Esophagus muscularis mucosa (tissue), 4 donors: ENCODE data around the gene RGSL1. TPM values are rescaled to one million over a fixed set of nuclear protein-coding genes. Genes with fewer than 3 reads are reported as not detected.

ENCODE experiments used
- DNase-seq: peaks from one replicate; pipeline ENCODE4 v3.0.0-alpha.2; 2017; ENCODE audit errors: extremely low spot score
- H3K27ac ChIP-seq, 4 donors: fragments of 200-600 bp; sonication (generic); replicated peaks in 1 of 4; 1 replicate in 3 of 4; 2 replicates in 1 of 4; pipeline ENCODE4 v1.5.1; 2016 to 2019; ENCODE audit warnings: mild to moderate bottlenecking in 1 of 4
- H3K27me3 ChIP-seq, 4 donors: fragments of 200-600 bp; sonication (generic); one replicate each; pipeline versions ENCODE4 v1.5.1 to v1.6.0; 2016 to 2019
- H3K36me3 ChIP-seq, 4 donors: fragments of 200-600 bp; sonication (generic); one replicate each; pipeline ENCODE4 v1.5.1; 2016 to 2019
- H3K4me1 ChIP-seq, 4 donors: fragments of 200-600 bp; sonication (generic); one replicate each; pipeline ENCODE4 v1.5.1; 2016 to 2019
- H3K4me3 ChIP-seq, 4 donors: fragments of 200-600 bp; sonication (generic); 1 replicate in 2 of 4; 2 replicates in 2 of 4; pipeline ENCODE4 v1.5.1; 2016 to 2019; ENCODE audit warnings: mild to moderate bottlenecking in 4 of 4, moderate library complexity in 1 of 4
- H3K9me3 ChIP-seq, 4 donors: fragments of 200-600 bp; sonication (generic); 1 replicate in 3 of 4; 2 replicates in 1 of 4; pipeline ENCODE4 v1.5.1; 2016 to 2019
- CTCF ChIP-seq, 3 experiments: fragments of 200-600 bp in 2 of 3; fragments of 450-650 bp in 1 of 3; sonication (generic) in 2 of 3; IDR thresholded peaks; one replicate each; pipeline ENCODE4 v1.5.1; 2017 to 2019; ENCODE audit warnings: antibody characterized with exemption in 3 of 3, mild to moderate bottlenecking in 2 of 3, moderate library complexity in 1 of 3
- EP300 ChIP-seq: sonication (generic); formaldehyde crosslinking; IDR thresholded peaks from one replicate; pipeline ENCODE4 v1.6.1; 2017; ENCODE audit warnings: antibody characterized with exemption
- POLR2A ChIP-seq: fragments of 450-650 bp; IDR thresholded peaks from one replicate; pipeline ENCODE4 v1.6.1; 2017; ENCODE audit warnings: antibody characterized with exemption, moderate library complexity, mild to moderate bottlenecking, low read depth
- POLR2AphosphoS5 ChIP-seq, 2 donors: sonication (generic); formaldehyde crosslinking; IDR thresholded peaks; one replicate each; pipeline ENCODE4 v1.6.1; 2017; ENCODE audit warnings: antibody characterized with exemption in 2 of 2
- WGBS: methylation state at CpG from one replicate; pipeline ENCODE4 v1.1.5; 2018; 5-methylcytosine and 5-hydroxymethylcytosine counted together
- intact Hi-C: fragments of 100-400 bp; cut with DNase I; formaldehyde crosslinking; loops from one replicate; pipeline ENCODE4 v1.15.1; 2023
- total RNA-seq, 4 donors: library from RNA; depleted of rRNA; stranded (reverse); fragments of >200 nt; gene quantifications; one replicate each; pipeline versions ENCODE4 v1.1.0 to v1.2.1, GENCODE V29; 2016

Gene RGSL1
- total RNA-seq, 4 donors from 2014 or later = not detected

- Histone ChIP-seq H3K4me3 (no peak overlapping the region), H3K27me3 (peaks cover 0 to 4% (median 0%) of the 10 kb centered on the region in 4 donors), H3K9me3 (no peaks in the 10 kb centered on the region), H3K36me3 (no peaks in the 10 kb centered on the region), H3K27ac (no peak overlapping the region), H3K4me1 (no peaks in the 10 kb centered on the region)
- no peak for DNase-seq
- TF ChIP-seq POLR2AphosphoS5 (IDR thresholded peaks at IDR 0.05) (no peak), CTCF (IDR thresholded peaks at IDR 0.05) (no peak), POLR2A (no peak), EP300 (no peak)
- 85% methylated on average over 1 of the region's 1 CpG for WGBS
- intact Hi-C loops = loop anchor here (10.0 kb wide), 1 partner anchor 337 kb away; the partner anchor contains the start of gene NPL
Measured at GRCh38 chr1:182447660-182448059, 2.3 kb upstream of the RGSL1 start.

- Histone ChIP-seq H3K27ac (no peak overlapping the region), H3K4me3 (no peak overlapping the region), H3K27me3 (peaks cover 0 to 5% (median 0%) of the 10 kb centered on the region in 4 donors), H3K9me3 (no peaks in the 10 kb centered on the region), H3K4me1 (no peaks in the 10 kb centered on the region), H3K36me3 (no peaks in the 10 kb centered on the region)
- intact Hi-C loops = loop anchor here (10.0 kb wide), 1 partner anchor 131 kb away; the partner anchor contains the start of gene RNASEL
- 78% methylated on average over 7 of the region's 7 CpGs for WGBS
- TF ChIP-seq POLR2AphosphoS5 (IDR thresholded peaks at IDR 0.05) = no peak
- TF ChIP-seq CTCF (IDR thresholded peaks at IDR 0.05) = no peak
- no peak for TF ChIP-seq POLR2A
- no peak for TF ChIP-seq EP300
- DNase-seq = no peak
Measured at GRCh38 chr1:182453631-182454030, 3.7 kb downstream of the RGSL1 start.

GRCh38 chr1:182457844-182458243 lies 7.9 kb downstream of the RGSL1 start:
- TF ChIP-seq EP300 (no peak), POLR2A (no peak), POLR2AphosphoS5 (IDR thresholded peaks at IDR 0.05) (no peak), CTCF (IDR thresholded peaks at IDR 0.05) (no peak)

GRCh38 chr1:182459949-182460348 lies 10.0 kb downstream of the RGSL1 start:
- 85% methylated on average over 3 of the region's 3 CpGs for WGBS
- no peak overlapping the region for H3K4me3 ChIP-seq
- no peak for DNase-seq
- no peaks in the 10 kb centered on the region for H3K36me3 ChIP-seq
- H3K27ac ChIP-seq = no peak overlapping the region
- H3K27me3 ChIP-seq = no peaks in the 10 kb centered on the region
- peaks cover 0 to 5% (median 0%) of the 10 kb centered on the region in 4 donors for H3K9me3 ChIP-seq
- no peak for TF ChIP-seq EP300
- TF ChIP-seq POLR2AphosphoS5 (IDR thresholded peaks at IDR 0.05) = no peak
- no peak for TF ChIP-seq CTCF (IDR thresholded peaks at IDR 0.05)
- TF ChIP-seq POLR2A = no peak
- no peaks in the 10 kb centered on the region for H3K4me1 ChIP-seq
- intact Hi-C loops = loop anchor here (10.0 kb wide), 1 partner anchor 125 kb away; the partner anchor contains the start of gene RNASEL

More at GRCh38 chr1:182457844-182458243, 7.9 kb downstream of the RGSL1 start:
- Histone ChIP-seq H3K27ac (no peak overlapping the region), H3K9me3 (no peaks in the 10 kb centered on the region), H3K36me3 (no peaks in the 10 kb centered on the region), H3K4me1 (no peaks in the 10 kb centered on the region), H3K27me3 (peaks cover 0 to 5% (median 0%) of the 10 kb centered on the region in 4 donors), H3K4me3 (no peak overlapping the region)
- 56% methylated on average over 3 of the region's 3 CpGs for WGBS
- no peak for DNase-seq
- intact Hi-C loops = loop anchor here (10.0 kb wide), 1 partner anchor 127 kb away; the partner anchor contains the start of gene RNASEL

GRCh38 chr1:182460550-182460951 lies 10.6 kb downstream of the RGSL1 start:
- no peak overlapping the region for H3K4me3 ChIP-seq
- H3K27me3 ChIP-seq = no peaks in the 10 kb centered on the region
- no peak for DNase-seq
- no peaks in the 10 kb centered on the region for H3K36me3 ChIP-seq
- TF ChIP-seq POLR2AphosphoS5 (IDR thresholded peaks at IDR 0.05) = no peak
- TF ChIP-seq CTCF (IDR thresholded peaks at IDR 0.05) = no peak
- TF ChIP-seq POLR2A = no peak
- TF ChIP-seq EP300 = no peak
- H3K27ac ChIP-seq = no peak overlapping the region
- intact Hi-C loops = no loop called here
- peaks cover 0 to 7% (median 0%) of the 10 kb centered on the region in 4 donors for H3K9me3 ChIP-seq
- H3K4me1 ChIP-seq = no peaks in the 10 kb centered on the region
